Transverse colon (tissue), 4 donors: ENCODE results near the gene YWHAB.

Experiments
- CTCF ChIP-seq, 5 experiments: fragments of 200-600 bp in 3 of 5; fragments of 450-650 bp in 2 of 5; sonication (generic) in 3 of 5; IDR thresholded peaks; 1 replicate in 2 of 5; 2 replicates in 3 of 5; pipeline ENCODE4 v1.5.1; 2016 to 2017; ENCODE audit warnings: antibody characterized with exemption in 5 of 5, inconsistent platforms in 3 of 5, mild to moderate bottlenecking in 2 of 5, moderate library complexity in 1 of 5
- EP300 ChIP-seq: sonication (generic); formaldehyde crosslinking; IDR thresholded peaks from one replicate; pipeline ENCODE4 v1.6.1; 2017; ENCODE audit warnings: antibody characterized with exemption, low read depth
- POLR2A ChIP-seq: fragments of 450-650 bp; IDR thresholded peaks from one replicate; pipeline ENCODE4 v1.6.1; 2016; ENCODE audit warnings: antibody characterized with exemption, mild to moderate bottlenecking, moderate library complexity
- POLR2AphosphoS5 ChIP-seq, 3 donors: sonication (generic); formaldehyde crosslinking; IDR thresholded peaks; one replicate each; pipeline ENCODE4 v1.6.1; 2016; ENCODE audit warnings: antibody characterized with exemption in 3 of 3

- TF ChIP-seq POLR2A (no peak), CTCF (IDR thresholded peaks at IDR 0.05) (no peak), POLR2AphosphoS5 (IDR thresholded peaks at IDR 0.05) (no peak), EP300 (no peak)
These were observed 39.0 kb downstream of the YWHAB start for GRCh38 chr20:44924541-44924940.
